Neuronal stem cell (in vitro differentiated cells): ENCODE results near the gene HBM.

Source experiments
- DNase-seq: peaks from one replicate; pipeline ENCODE4 v3.0.0-alpha.2; 2013; ENCODE audit warnings: low spot score
- H2AFZ ChIP-seq: one replicate; pipeline ENCODE4 v1.6.1; 2013; ENCODE audit warnings: mild to moderate bottlenecking, low read length, inconsistent platforms
- H2AK5ac ChIP-seq: 2 replicates; pipeline ENCODE4 v1.6.1; 2013; ENCODE audit warnings: low read depth, mild to moderate bottlenecking, inconsistent platforms, low read length, moderate library complexity, mixed read lengths
- H2BK120ac ChIP-seq: 2 replicates; pipeline ENCODE4 v1.6.1; 2013; ENCODE audit warnings: low read depth, mild to moderate bottlenecking, inconsistent platforms, low read length, moderate library complexity, mixed read lengths
- H2BK12ac ChIP-seq: one replicate; pipeline ENCODE4 v1.6.1; 2013; ENCODE audit warnings: low read length, inconsistent platforms
- H2BK15ac ChIP-seq: 2 replicates; pipeline ENCODE4 v1.6.1; 2013; ENCODE audit warnings: mild to moderate bottlenecking, low read length, inconsistent platforms, mixed read lengths
- H2BK5ac ChIP-seq: one replicate; pipeline ENCODE4 v1.6.1; 2013; ENCODE audit warnings: inconsistent platforms, mild to moderate bottlenecking, low read length, moderate library complexity
- H3K14ac ChIP-seq: one replicate; pipeline ENCODE4 v1.6.1; 2013; ENCODE audit warnings: low read length, inconsistent platforms
- H3K18ac ChIP-seq: 2 replicates; pipeline ENCODE4 v1.6.1; 2013; ENCODE audit warnings: low read length, inconsistent platforms
- H3K23ac ChIP-seq: 2 replicates; pipeline ENCODE4 v1.6.1; 2013; ENCODE audit warnings: low read depth, mild to moderate bottlenecking, mixed read lengths, low read length, inconsistent platforms; ENCODE audit not compliant: poor library complexity
- H3K27ac ChIP-seq: replicated peaks from 3 replicates; pipeline ENCODE4 v1.5.1; 2013; ENCODE audit warnings: low read length, inconsistent platforms
- H3K27me3 ChIP-seq, 3 experiments: 2 replicates each; pipeline ENCODE4 v1.6.1; 2013; ENCODE audit warnings: low read length in 3 of 3, mild to moderate bottlenecking in 2 of 3, inconsistent platforms in 1 of 3, low read depth in 1 of 3, mixed read lengths in 1 of 3, moderate library complexity in 1 of 3; ENCODE audit not compliant: control insufficient read depth in 3 of 3, insufficient read depth in 3 of 3
- H3K36me3 ChIP-seq, 2 donors: replicated peaks in 1 of 2; 2 replicates each; pipeline ENCODE4 v1.6.1; 2013; ENCODE audit warnings: low read length in 2 of 2; ENCODE audit not compliant: control insufficient read depth in 2 of 2, insufficient read depth in 2 of 2
- H3K4ac ChIP-seq: 2 replicates; pipeline ENCODE4 v1.6.1; 2013; ENCODE audit warnings: inconsistent platforms, mild to moderate bottlenecking, low read length, moderate library complexity
- H3K4me1 ChIP-seq, 2 donors: 1 replicate in 1 of 2; 2 replicates in 1 of 2; pipeline ENCODE4 v1.6.1; 2013; ENCODE audit warnings: low read length in 2 of 2, low read depth in 1 of 2; ENCODE audit not compliant: control insufficient read depth in 2 of 2, insufficient read depth in 1 of 2
- H3K4me2 ChIP-seq: one replicate; pipeline ENCODE4 v1.6.1; 2013; ENCODE audit warnings: mild to moderate bottlenecking, low read length, inconsistent platforms; ENCODE audit not compliant: insufficient read depth, poor library complexity, severe bottlenecking
- H3K4me3 ChIP-seq, 2 donors: 2 replicates each; pipeline ENCODE4 v1.5.1; 2013; ENCODE audit warnings: low read length in 2 of 2, mild to moderate bottlenecking in 2 of 2, inconsistent platforms in 1 of 2, moderate library complexity in 1 of 2
- H3K79me1 ChIP-seq: one replicate; pipeline ENCODE4 v1.6.1; 2013; ENCODE audit warnings: low read depth, mild to moderate bottlenecking, inconsistent platforms, low read length, moderate library complexity
- H3K9ac ChIP-seq: one replicate; pipeline ENCODE4 v1.6.1; 2013; ENCODE audit warnings: mild to moderate bottlenecking, low read depth, low read length, inconsistent platforms; ENCODE audit not compliant: poor library complexity
- H3K9me3 ChIP-seq, 2 donors: replicated peaks in 1 of 2; 2 replicates each; pipeline versions ENCODE3 to v1.6.1; 2013; ENCODE audit warnings: low read length in 2 of 2, mild to moderate bottlenecking in 2 of 2, inconsistent platforms in 1 of 2, low read depth in 1 of 2, mixed read lengths in 1 of 2, moderate library complexity in 1 of 2; ENCODE audit not compliant: control insufficient read depth in 2 of 2, insufficient read depth in 1 of 2
- H4K8ac ChIP-seq: one replicate; pipeline ENCODE4 v1.6.1; 2013; ENCODE audit warnings: low read depth, mild to moderate bottlenecking, inconsistent platforms, low read length, moderate library complexity
- H4K91ac ChIP-seq: one replicate; pipeline ENCODE4 v1.6.1; 2013; ENCODE audit warnings: low read length, low read depth, mild to moderate bottlenecking, inconsistent platforms; ENCODE audit not compliant: poor library complexity
- WGBS, 2 donors: extraction: QIAGEN DNeasy Blood & Tissue Kit; methylation state at CpG; one replicate each; pipeline ENCODE4 v1.1.7; 2013; ENCODE audit warnings: missing lambda C conversion rate in 2 of 2, mixed read lengths in 1 of 2; ENCODE audit not compliant: insufficient read length in 2 of 2, insufficient replicate concordance in 1 of 2; ENCODE audit errors: extremely low coverage in 2 of 2; 5-methylcytosine and 5-hydroxymethylcytosine counted together

HBM gene

GRCh38 chr16:181565-182021 is 15.8 kb downstream of the HBM start:
- peaks cover 0 to 3% of the 10 kb centered on the region in 2 donors for H3K9me3 ChIP-seq
- no peaks in the 10 kb centered on the region for H3K79me1 ChIP-seq
- no peak overlapping the region for H2BK15ac ChIP-seq
- no peak overlapping the region for H3K9ac ChIP-seq
- no peak overlapping the region for H4K91ac ChIP-seq
- H3K4me3 ChIP-seq = no peak overlapping the region
- no peak overlapping the region for H4K8ac ChIP-seq
- peak overlapping the region; percentile 94 for H3K23ac ChIP-seq
- H3K27me3 ChIP-seq = peaks cover 12 to 34% (median 27%) of the 10 kb centered on the region in 3 experiments
- H2BK5ac ChIP-seq = no peak overlapping the region
- peak overlapping the region; percentile 8 for H3K18ac ChIP-seq
- peaks cover 14 to 19% of the 10 kb centered on the region in 2 donors for H3K36me3 ChIP-seq
- no peak overlapping the region for H3K4me2 ChIP-seq
- no peak overlapping the region for H2BK12ac ChIP-seq
- H2AFZ ChIP-seq = no peak overlapping the region
- WGBS, 2 donors = no CpG with 5 or more reads among the region's 22 CpGs
- peak overlapping the region; percentile 63 for H2AK5ac ChIP-seq
- no peak overlapping the region for H2BK120ac ChIP-seq
- H3K27ac ChIP-seq = no peak overlapping the region
- H3K4me1 ChIP-seq = peaks cover 0 to 11% of the 10 kb centered on the region in 2 donors
- H3K4ac ChIP-seq = no peak overlapping the region
- peak overlapping the region; percentile 56 for H3K14ac ChIP-seq
- DNase-seq = no peak

GRCh38 chr16:183005-183404 is 17.2 kb downstream of the HBM start:
- no peak overlapping the region for H2BK5ac ChIP-seq
- no peak overlapping the region for H2BK120ac ChIP-seq
- peaks cover 3% of the 10 kb centered on the region for H3K79me1 ChIP-seq
- no peak overlapping the region for H3K27ac ChIP-seq
- H3K14ac ChIP-seq = no peak overlapping the region
- no peak overlapping the region for H4K91ac ChIP-seq
- H3K27me3 ChIP-seq = peaks cover 3 to 23% (median 16%) of the 10 kb centered on the region in 3 experiments
- peaks cover 0 to 5% of the 10 kb centered on the region in 2 donors for H3K9me3 ChIP-seq
- no peak overlapping the region for H3K9ac ChIP-seq
- peak overlapping the region; percentile 93 for H3K23ac ChIP-seq
- H2AFZ ChIP-seq = no peak overlapping the region
- no peak overlapping the region for H3K18ac ChIP-seq
- H2BK15ac ChIP-seq = no peak overlapping the region
- no peak overlapping the region for H2BK12ac ChIP-seq
- no peak for DNase-seq
- H3K4me2 ChIP-seq = no peak overlapping the region
- H4K8ac ChIP-seq = no peak overlapping the region
- no peak overlapping the region for H3K4me3 ChIP-seq
- WGBS, 2 donors = no CpG with 5 or more reads among the region's 7 CpGs
- peaks cover 23 to 29% of the 10 kb centered on the region in 2 donors for H3K36me3 ChIP-seq
- H2AK5ac ChIP-seq = no peak overlapping the region
- H3K4me1 ChIP-seq = peaks cover 0 to 11% of the 10 kb centered on the region in 2 donors
- no peak overlapping the region for H3K4ac ChIP-seq

- Histone ChIP-seq H3K9me3 (peaks cover 0 to 5% of the 10 kb centered on the region in 2 donors), H3K36me3 (peaks cover 41 to 51% of the 10 kb centered on the region in 2 donors)
These were observed 19.4 kb downstream of the HBM start for GRCh38 chr16:185213-185612.

GRCh38 chr16:185691-186090 is 19.9 kb downstream of the HBM start:
- Histone ChIP-seq H2BK15ac (no peak overlapping the region), H3K79me1 (peaks cover 5% of the 10 kb centered on the region), H2BK12ac (no peak overlapping the region), H2AFZ (no peak overlapping the region), H3K27me3 (peaks cover 0 to 2% (median 0%) of the 10 kb centered on the region in 3 experiments), H3K4me1 (peaks cover 0 to 9% of the 10 kb centered on the region in 2 donors), H2BK120ac (no peak overlapping the region), H3K36me3 (peaks cover 45 to 56% of the 10 kb centered on the region in 2 donors), H3K18ac (no peak overlapping the region), H3K4me3 (no peak overlapping the region), H2BK5ac (no peak overlapping the region), H4K8ac (no peak overlapping the region), H2AK5ac (no peak overlapping the region), H3K4me2 (no peak overlapping the region), H3K23ac (no peak overlapping the region), H3K4ac (no peak overlapping the region), H3K9me3 (peaks cover 0 to 5% of the 10 kb centered on the region in 2 donors), H4K91ac (no peak overlapping the region), H3K9ac (no peak overlapping the region), H3K14ac (no peak overlapping the region), H3K27ac (no peak overlapping the region)
- no CpG with 5 or more reads among the region's 11 CpGs for WGBS, 2 donors
- DNase-seq = no peak

More at GRCh38 chr16:185213-185612, 19.4 kb downstream of the HBM start:
- H3K4me2 ChIP-seq = no peak overlapping the region
- no peak overlapping the region for H2AFZ ChIP-seq
- H4K8ac ChIP-seq = no peak overlapping the region
- H3K27me3 ChIP-seq = peaks cover 0 to 5% (median 0%) of the 10 kb centered on the region in 3 experiments
- H4K91ac ChIP-seq = no peak overlapping the region
- H3K9ac ChIP-seq = peak overlapping the region; percentile 44
- H2AK5ac ChIP-seq = no peak overlapping the region
- no peak overlapping the region for H2BK120ac ChIP-seq
- no peak for DNase-seq
- peaks cover 5% of the 10 kb centered on the region for H3K79me1 ChIP-seq
- H3K4me1 ChIP-seq = peaks cover 0 to 11% of the 10 kb centered on the region in 2 donors
- H3K27ac ChIP-seq = no peak overlapping the region
- H2BK12ac ChIP-seq = no peak overlapping the region
- H3K4me3 ChIP-seq = no peak overlapping the region
- H3K14ac ChIP-seq = no peak overlapping the region
- no CpG with 5 or more reads among the region's 13 CpGs for WGBS, 2 donors
- no peak overlapping the region for H2BK5ac ChIP-seq
- H3K4ac ChIP-seq = no peak overlapping the region
- peak overlapping the region; percentile 91 for H3K23ac ChIP-seq
- no peak overlapping the region for H3K18ac ChIP-seq
- no peak overlapping the region for H2BK15ac ChIP-seq
